Right lobe of liver (tissue), 4 donors: Measurements from ENCODE around the gene FAM120AOS.

Experiments used
- CTCF ChIP-seq, 4 donors: fragments of 200-600 bp in 3 of 4; fragments of 450-650 bp in 1 of 4; IDR thresholded peaks; one replicate each; pipeline versions ENCODE4 v1.5.1 to v1.8.0; 2016 to 2022; ENCODE audit warnings: antibody characterized with exemption in 4 of 4, mild to moderate bottlenecking in 2 of 4
- POLR2A ChIP-seq: fragments of 450-650 bp; IDR thresholded peaks from one replicate; pipeline ENCODE4 v1.6.1; 2017; ENCODE audit warnings: antibody characterized with exemption, mild to moderate bottlenecking
- donor health status: DM: no; HTN: no; CAD: no.
- donor health status: DM: no; HTN: no; CAD: no.
- donor health status: DM: no; HTN: yes; CAD: no.

DNA sequence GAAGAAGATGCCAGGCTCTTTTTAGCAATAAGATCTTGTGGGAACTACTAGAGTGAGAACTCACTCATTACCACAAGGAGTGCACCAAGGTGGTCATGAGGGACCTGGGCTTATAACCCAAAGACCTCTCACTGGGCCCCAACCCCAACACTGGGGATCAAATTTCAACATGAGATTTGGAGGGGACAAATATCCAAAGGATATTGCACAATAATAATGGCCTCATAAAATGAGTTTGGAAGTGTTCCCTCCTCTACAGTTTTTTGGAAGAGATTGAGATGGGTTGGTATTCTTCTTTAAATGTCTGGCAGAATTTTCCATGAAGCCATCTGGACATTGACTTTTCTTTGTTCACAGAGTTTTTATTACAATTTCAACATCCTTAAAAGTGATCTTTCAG lies 39.9 kb downstream of the FAM120AOS start:
- TF ChIP-seq CTCF (IDR thresholded peaks at IDR 0.05) (no peak), POLR2A (no peak)
